PC-9 (cell line): Measurements from ENCODE around the gene MSI2. TPM values are rescaled to one million over a fixed set of nuclear protein-coding genes. Genes with fewer than 3 reads are reported as not detected.

ENCODE experiments used
- BruUV-seq: library from RNA; stranded (reverse); fragments of 400-500 nt; replicated peaks from 2 replicates; lab custom pipeline; 2021; lab: Mats Ljungman, UMichigan
- CTCF ChIA-PET: fragments of 300-600 bp; sonication (Branson Sonifier 250); formaldehyde crosslinking; loops from one replicate; lab custom pipeline; 2022; ENCODE audit warnings: antibody characterized with exemption; lab: Charles Lee
- POLR2A ChIA-PET: fragments of 300-600 bp; sonication (Branson Sonifier 250); formaldehyde crosslinking; loops from one replicate; lab custom pipeline; 2022; ENCODE audit warnings: antibody characterized with exemption; ENCODE audit not compliant: unreplicated experiment; lab: Charles Lee
- DNase-seq, 2 experiments: peaks; one replicate each; pipeline versions ENCODE4 v3.0.0 to v3.0.0-alpha.2; 2015 to 2022; ENCODE audit warnings: mixed read lengths in 1 of 2
- H2AFZ ChIP-seq: fragments of 200-600 bp; sonication (generic); 2 replicates; pipeline ENCODE4 v1.8.1; 2017; ENCODE audit warnings: antibody characterized with exemption
- H3F3A ChIP-seq: fragments of 200-600 bp; sonication (generic); 2 replicates; pipeline ENCODE4 v1.8.1; 2017; ENCODE audit warnings: antibody characterized with exemption, mild to moderate bottlenecking, low read depth; ENCODE audit not compliant: insufficient read depth
- H3K27ac ChIP-seq: fragments of 200-600 bp; sonication (generic); 2 replicates; pipeline ENCODE4 v1.6.1; 2016; ENCODE audit warnings: mixed run types
- H3K27me3 ChIP-seq: fragments of 200-600 bp; sonication (generic); 2 replicates; pipeline ENCODE4 v1.6.1; 2016; ENCODE audit warnings: low read depth, mixed run types; ENCODE audit not compliant: insufficient read depth
- H3K36me3 ChIP-seq: fragments of 200-600 bp; sonication (generic); 2 replicates; pipeline ENCODE4 v1.6.1; 2016; ENCODE audit warnings: low read depth, mixed run types
- H3K4me1 ChIP-seq: fragments of 200-600 bp; sonication (generic); replicated peaks from 2 replicates; pipeline ENCODE4 v1.6.1; 2016; ENCODE audit warnings: mixed run types; ENCODE audit not compliant: insufficient read depth
- H3K4me2 ChIP-seq: fragments of 200-600 bp; sonication (generic); 2 replicates; pipeline ENCODE4 v1.6.1; 2017; ENCODE audit warnings: mixed run types
- H3K4me3 ChIP-seq: fragments of 200-600 bp; sonication (generic); 2 replicates; pipeline ENCODE4 v1.6.1; 2016; ENCODE audit warnings: mixed run types
- H3K79me2 ChIP-seq: fragments of 200-600 bp; sonication (generic); 2 replicates; pipeline ENCODE4 v1.6.1; 2017; ENCODE audit warnings: low read depth, mixed run types
- H3K9me2 ChIP-seq: fragments of 200-600 bp; sonication (generic); 2 replicates; pipeline ENCODE4 v1.8.1; 2017; ENCODE audit warnings: mild to moderate bottlenecking; ENCODE audit not compliant: insufficient read depth
- H3K9me3 ChIP-seq: fragments of 200-600 bp; sonication (generic); 2 replicates; pipeline ENCODE4 v1.8.1; 2016; ENCODE audit warnings: low read depth; ENCODE audit not compliant: insufficient read depth
- H4K20me1 ChIP-seq: fragments of 200-600 bp; sonication (generic); 2 replicates; pipeline ENCODE4 v1.8.1; 2017; ENCODE audit not compliant: insufficient read depth
- CTCF ChIP-seq: fragments of 200-600 bp; sonication (generic); conservative IDR thresholded peaks from 2 replicates; pipeline ENCODE4 v1.6.1; 2017; ENCODE audit warnings: mixed run types, antibody characterized with exemption, mild to moderate bottlenecking, moderate library complexity
- EZH2 ChIP-seq: fragments of 200-600 bp; sonication (generic); IDR thresholded peaks from 2 replicates; pipeline ENCODE4 v1.8.0; 2017; ENCODE audit warnings: antibody characterized with exemption, low read depth
- intact Hi-C: fragments of 100-400 bp; cut with micrococcal nuclease; formaldehyde crosslinking; loops from one replicate; pipeline ENCODE4 v1.10.0; 2022; ENCODE audit not compliant: unreplicated experiment
- total RNA-seq: library from RNA; stranded (reverse); gene quantifications from 2 replicates; pipeline ENCODE4 v1.2.3, GENCODE V29; 2021

The MSI2 gene
- total RNA-seq, 1 experiment from 2014 or later, result 15.7 TPM

GRCh38 chr17:57662041-57662440, 405.7 kb downstream of the MSI2 start:
- no peaks in the 10 kb centered on the region for H3K9me3 ChIP-seq
- H3K36me3 ChIP-seq, result no peaks in the 10 kb centered on the region
- H3F3A ChIP-seq, result peaks cover 5% of the 10 kb centered on the region
- TF ChIP-seq EZH2, result no peak
- H3K4me3 ChIP-seq, result no peak overlapping the region
- H3K4me1 ChIP-seq, result peaks cover 7% of the 10 kb centered on the region
- H2AFZ ChIP-seq, result no peak overlapping the region
- H4K20me1 ChIP-seq, result no peaks in the 10 kb centered on the region
- no peaks in the 10 kb centered on the region for H3K79me2 ChIP-seq
- no peak for DNase-seq
- no TSS peak for BruUV-seq
- ChIA-PET POLR2A (no interaction called here), CTCF (no interaction called here)
- 0 out of 2 replicates have a peak overlapping the region, but pooled peaks have one; percentile 23 for H3K27ac ChIP-seq
- intact Hi-C loops, result no loop called here
- H3K9me2 ChIP-seq, result no peaks in the 10 kb centered on the region
- H3K4me2 ChIP-seq, result peak overlapping the region; percentile 57
- no peaks in the 10 kb centered on the region for H3K27me3 ChIP-seq

- Histone ChIP-seq H3F3A (peaks cover 5% of the 10 kb centered on the region), H3K27me3 (no peaks in the 10 kb centered on the region), H3K9me3 (no peaks in the 10 kb centered on the region), H3K79me2 (no peaks in the 10 kb centered on the region), H3K36me3 (no peaks in the 10 kb centered on the region), H4K20me1 (no peaks in the 10 kb centered on the region), H3K4me2 (peak overlapping the region; percentile 57), H3K27ac (0 out of 2 replicates have a peak overlapping the region, but pooled peaks have one; percentile 23), H2AFZ (no peak overlapping the region), H3K9me2 (no peaks in the 10 kb centered on the region), H3K4me1 (peaks cover 7% of the 10 kb centered on the region), H3K4me3 (peak overlapping the region; percentile 24; the same call in 1 of the 2 replicates)
- ChIA-PET POLR2A (interaction anchor here (0.6 kb wide), 1 partner anchor 11 kb away, joined by 4 read pairs; no protein-coding TSS in a partner anchor), CTCF (no interaction called here)
- no TSS peak for BruUV-seq
- TF ChIP-seq EZH2 (no peak), CTCF (no peak)
- DNase-seq, result peak; percentile 79 to 95
- intact Hi-C loops, result no loop called here
Measured at GRCh38 chr17:57662644-57663308, 406.5 kb downstream of the MSI2 start.

GRCh38 chr17:57663326-57664070, 407.2 kb downstream of the MSI2 start:
- H3F3A ChIP-seq, result peaks cover 5% of the 10 kb centered on the region
- no peak overlapping the region for H3K4me3 ChIP-seq
- CTCF ChIA-PET, result no interaction called here
- peaks cover 7% of the 10 kb centered on the region for H3K4me1 ChIP-seq
- BruUV-seq, result no TSS peak
- no peaks in the 10 kb centered on the region for H3K9me3 ChIP-seq
- no peaks in the 10 kb centered on the region for H3K79me2 ChIP-seq
- intact Hi-C loops, result no loop called here
- POLR2A ChIA-PET, result interaction anchor here (0.6 kb wide), 1 partner anchor 12 kb away, joined by 4 read pairs; no protein-coding TSS in a partner anchor
- DNase-seq, result no peak
- no peaks in the 10 kb centered on the region for H3K9me2 ChIP-seq
- H3K4me2 ChIP-seq, result no peak overlapping the region
- H2AFZ ChIP-seq, result no peak overlapping the region
- TF ChIP-seq EZH2 (no peak), CTCF (no peak)
- no peaks in the 10 kb centered on the region for H3K27me3 ChIP-seq
- no peak overlapping the region for H3K27ac ChIP-seq
- H4K20me1 ChIP-seq, result no peaks in the 10 kb centered on the region
- no peaks in the 10 kb centered on the region for H3K36me3 ChIP-seq
